Loucy (cell line): ENCODE data around the gene DOK6.

Source experiments
- EZH2phosphoT487 ChIP-seq: fragments of 200-600 bp; IDR thresholded peaks from 2 replicates; pipeline ENCODE4 v1.6.1; 2018; ENCODE audit warnings: antibody characterized with exemption, mild to moderate bottlenecking, moderate library complexity, borderline replicate concordance
- TF ChIP-seq, protein P1 (sequence below): fragments of 200-600 bp; sonication (generic); conservative IDR thresholded peaks from 2 replicates; pipeline ENCODE4 v1.5.1; 2014; ENCODE audit warnings: mild to moderate bottlenecking, antibody characterized with exemption, low read length

DNA sequence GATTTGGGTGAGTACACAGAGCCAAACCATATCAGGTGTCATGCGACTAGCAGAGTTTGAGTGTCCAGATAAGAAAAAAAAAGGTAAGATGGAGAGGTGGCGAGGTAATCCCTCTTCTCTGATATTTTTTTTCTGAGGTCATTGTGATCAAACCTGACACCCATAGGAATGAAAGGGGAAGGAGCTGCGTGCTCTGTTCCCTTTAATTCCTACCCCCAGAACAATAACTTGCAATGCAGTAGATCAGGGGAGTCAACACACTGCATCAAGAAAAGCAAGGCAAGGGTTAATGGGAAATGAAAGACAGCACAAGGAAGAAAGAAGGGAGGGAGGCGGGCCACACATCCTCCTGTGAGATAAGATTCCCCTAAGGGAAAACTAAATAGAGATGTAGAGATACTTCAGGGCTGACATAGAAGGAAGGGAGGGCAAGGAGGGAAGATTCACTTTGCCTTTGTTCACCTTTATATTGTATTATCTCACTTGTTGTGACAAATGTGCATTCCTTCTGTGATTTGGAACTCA, 414.2 kb downstream of the DOK6 start:
- TF ChIP-seq, protein P1, sequence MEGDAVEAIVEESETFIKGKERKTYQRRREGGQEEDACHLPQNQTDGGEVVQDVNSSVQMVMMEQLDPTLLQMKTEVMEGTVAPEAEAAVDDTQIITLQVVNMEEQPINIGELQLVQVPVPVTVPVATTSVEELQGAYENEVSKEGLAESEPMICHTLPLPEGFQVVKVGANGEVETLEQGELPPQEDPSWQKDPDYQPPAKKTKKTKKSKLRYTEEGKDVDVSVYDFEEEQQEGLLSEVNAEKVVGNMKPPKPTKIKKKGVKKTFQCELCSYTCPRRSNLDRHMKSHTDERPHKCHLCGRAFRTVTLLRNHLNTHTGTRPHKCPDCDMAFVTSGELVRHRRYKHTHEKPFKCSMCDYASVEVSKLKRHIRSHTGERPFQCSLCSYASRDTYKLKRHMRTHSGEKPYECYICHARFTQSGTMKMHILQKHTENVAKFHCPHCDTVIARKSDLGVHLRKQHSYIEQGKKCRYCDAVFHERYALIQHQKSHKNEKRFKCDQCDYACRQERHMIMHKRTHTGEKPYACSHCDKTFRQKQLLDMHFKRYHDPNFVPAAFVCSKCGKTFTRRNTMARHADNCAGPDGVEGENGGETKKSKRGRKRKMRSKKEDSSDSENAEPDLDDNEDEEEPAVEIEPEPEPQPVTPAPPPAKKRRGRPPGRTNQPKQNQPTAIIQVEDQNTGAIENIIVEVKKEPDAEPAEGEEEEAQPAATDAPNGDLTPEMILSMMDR, result no peak
- no peak for TF ChIP-seq EZH2phosphoT487
